Right cardiac atrium (tissue), 5 donors: ENCODE measurements around the gene DACH1. TPM values are rescaled to one million over a fixed set of nuclear protein-coding genes. Genes with fewer than 3 reads are reported as not detected.

Experiments used
- ATAC-seq, 2 donors: fragments of 200-7000 bp; cut with Tn5 transposase; one replicate each; pipeline versions ENCODE4 v1.8.0 to v1.9.1; 2020; ENCODE audit warnings: moderate library complexity in 2 of 2, mild to moderate bottlenecking in 1 of 2
- DNase-seq, 3 donors: peaks; one replicate each; pipeline ENCODE4 v3.0.0-alpha.2; 2020
- H3K27ac ChIP-seq: one replicate; pipeline ENCODE4 v1.5.1; 2013; ENCODE audit warnings: mild to moderate bottlenecking, low read length, control low read depth, moderate library complexity
- H3K27me3 ChIP-seq: one replicate; pipeline ENCODE4 v1.6.1; 2013; ENCODE audit not compliant: control insufficient read depth, insufficient read depth
- H3K4me1 ChIP-seq: one replicate; pipeline ENCODE4 v1.6.1; 2013; ENCODE audit warnings: low read length; ENCODE audit not compliant: control insufficient read depth, insufficient read depth
- H3K4me3 ChIP-seq: one replicate; pipeline ENCODE4 v1.5.1; 2013; ENCODE audit warnings: low read length, control low read depth
- H3K9me3 ChIP-seq: one replicate; pipeline ENCODE4 v1.6.1; 2013; ENCODE audit warnings: low read length; ENCODE audit not compliant: control insufficient read depth
- WGBS: extraction: QIAGEN DNeasy Blood & Tissue Kit; methylation state at CpG from one replicate; pipeline ENCODE4 v1.1.7; 2013; 5-methylcytosine and 5-hydroxymethylcytosine counted together
- intact Hi-C, 4 donors: fragments of 100-400 bp; cut with DNase I; formaldehyde crosslinking; loops; one replicate each; pipeline versions ENCODE4 v1.11.0 to v1.14.0; 2022 to 2023
- polyA plus RNA-seq: library from polyadenylated mRNA; stranded (reverse); fragments of 200-250 nt; gene quantifications from one replicate; pipeline ENCODE4 v1.2.3, GENCODE V29; 2013
- total RNA-seq, 4 donors: library from RNA; stranded (reverse); fragmentation: NEBNext Ultra II Directional; extraction: Animal tissue kit (Norgen Biotek cat#: 25700); gene quantifications; one replicate each; pipeline ENCODE4 v1.2.1, GENCODE V29; 2021
- donor health status: healthy with polysubstance abuse.
- donor health status: DM: no; HTN: yes; CAD: no.
- donor health status: DM: no; HTN: no; CAD: no.
- donor health status: DM: no; HTN: yes; CAD: no; lungs with severe emphysema.
- donor health status: DM: yes; HTN: yes; CAD: no.

Gene DACH1
- total and polyA plus RNA-seq, 5 donors = 1.0 to 3.9 (median 1.3) TPM

GRCh38 chr13:71618159-71618558, 248.8 kb downstream of the DACH1 start:
- H3K27ac ChIP-seq = no peak overlapping the region
- no peak for DNase-seq
- no peaks in the 10 kb centered on the region for H3K4me1 ChIP-seq
- H3K9me3 ChIP-seq = no peaks in the 10 kb centered on the region
- H3K4me3 ChIP-seq = no peak overlapping the region
- no peaks in the 10 kb centered on the region for H3K27me3 ChIP-seq
- no peak for ATAC-seq
- intact Hi-C loops = no loop called here

- Histone ChIP-seq H3K27ac (no peak overlapping the region), H3K9me3 (no peaks in the 10 kb centered on the region), H3K27me3 (no peaks in the 10 kb centered on the region), H3K4me3 (no peak overlapping the region), H3K4me1 (no peaks in the 10 kb centered on the region)
- ATAC-seq (no peak), DNase-seq (no peak)
- 94% methylated on average over 1 of the region's 1 CpG for WGBS
- intact Hi-C loops = no loop called here
These were observed 249.7 kb downstream of the DACH1 start for GRCh38 chr13:71617265-71617664.

GRCh38 chr13:71613066-71613745, 253.8 kb downstream of the DACH1 start:
- no peak overlapping the region for H3K27ac ChIP-seq
- no peak for DNase-seq
- H3K4me1 ChIP-seq = no peaks in the 10 kb centered on the region
- no peaks in the 10 kb centered on the region for H3K9me3 ChIP-seq
- ATAC-seq = no peak
- WGBS = 29% methylated on average over 6 of the region's 6 CpGs
- H3K4me3 ChIP-seq = no peak overlapping the region
- intact Hi-C loops = no loop called here
- H3K27me3 ChIP-seq = no peaks in the 10 kb centered on the region

- no peaks in the 10 kb centered on the region for H3K27me3 ChIP-seq
- no peak overlapping the region for H3K4me3 ChIP-seq
- no peak for DNase-seq
- H3K4me1 ChIP-seq = no peaks in the 10 kb centered on the region
- H3K27ac ChIP-seq = no peak overlapping the region
- WGBS = 81% methylated on average over 3 of the region's 3 CpGs
- ATAC-seq = no peak
- H3K9me3 ChIP-seq = no peaks in the 10 kb centered on the region
- intact Hi-C loops = no loop called here
These were observed 255.7 kb downstream of the DACH1 start for GRCh38 chr13:71611292-71611691.

GRCh38 chr13:71610876-71611275, 256.1 kb downstream of the DACH1 start:
- Histone ChIP-seq H3K27ac (no peak overlapping the region), H3K9me3 (no peaks in the 10 kb centered on the region), H3K4me1 (no peaks in the 10 kb centered on the region), H3K27me3 (no peaks in the 10 kb centered on the region), H3K4me3 (no peak overlapping the region)
- DNase-seq = no peak
- ATAC-seq = no peak
- WGBS = 48% methylated on average over 5 of the region's 5 CpGs
- intact Hi-C loops = no loop called here

- Histone ChIP-seq H3K27ac (no peak overlapping the region), H3K9me3 (no peaks in the 10 kb centered on the region), H3K27me3 (no peaks in the 10 kb centered on the region), H3K4me1 (no peaks in the 10 kb centered on the region), H3K4me3 (no peak overlapping the region)
- no peak for DNase-seq
- ATAC-seq = no peak
- 93% methylated on average over 7 of the region's 7 CpGs for WGBS
- intact Hi-C loops = no loop called here
These were observed 257.7 kb downstream of the DACH1 start for GRCh38 chr13:71609271-71609670.

- Histone ChIP-seq H3K27ac (no peak overlapping the region), H3K4me3 (no peak overlapping the region), H3K4me1 (no peaks in the 10 kb centered on the region), H3K9me3 (no peaks in the 10 kb centered on the region), H3K27me3 (no peaks in the 10 kb centered on the region)
- 60% methylated on average over 2 of the region's 2 CpGs for WGBS
- no peak for DNase-seq
- ATAC-seq = no peak
- intact Hi-C loops = no loop called here
These were observed 259.4 kb downstream of the DACH1 start for GRCh38 chr13:71607575-71607974.

GRCh38 chr13:71606818-71607217, 260.2 kb downstream of the DACH1 start:
- intact Hi-C loops = no loop called here
- H3K4me1 ChIP-seq = no peaks in the 10 kb centered on the region
- H3K4me3 ChIP-seq = no peak overlapping the region
- H3K9me3 ChIP-seq = no peaks in the 10 kb centered on the region
- DNase-seq (no peak), ATAC-seq (no peak)
- no peaks in the 10 kb centered on the region for H3K27me3 ChIP-seq
- no peak overlapping the region for H3K27ac ChIP-seq

- Histone ChIP-seq H3K27ac (no peak overlapping the region), H3K9me3 (no peaks in the 10 kb centered on the region), H3K4me1 (no peaks in the 10 kb centered on the region), H3K27me3 (no peaks in the 10 kb centered on the region), H3K4me3 (no peak overlapping the region)
- intact Hi-C loops = no loop called here
- 78% methylated on average over 2 of the region's 2 CpGs for WGBS
- DNase-seq = no peak
- no peak for ATAC-seq
These were observed 261.3 kb downstream of the DACH1 start for GRCh38 chr13:71605744-71606143.

- Histone ChIP-seq H3K9me3 (no peaks in the 10 kb centered on the region), H3K27me3 (no peaks in the 10 kb centered on the region), H3K4me1 (no peaks in the 10 kb centered on the region), H3K27ac (no peak overlapping the region), H3K4me3 (no peak overlapping the region)
- intact Hi-C loops = no loop called here
- DNase-seq = no peak
- 95% methylated on average over 2 of the region's 2 CpGs for WGBS
- no peak for ATAC-seq
These were observed 263.7 kb downstream of the DACH1 start for GRCh38 chr13:71603255-71603654.

- DNase-seq = no peak
- Histone ChIP-seq H3K9me3 (no peaks in the 10 kb centered on the region), H3K4me1 (no peaks in the 10 kb centered on the region), H3K4me3 (no peak overlapping the region), H3K27me3 (no peaks in the 10 kb centered on the region), H3K27ac (no peak overlapping the region)
- 63% methylated on average over 3 of the region's 3 CpGs for WGBS
- intact Hi-C loops = no loop called here
- no peak for ATAC-seq
These were observed 264.7 kb downstream of the DACH1 start for GRCh38 chr13:71602344-71602743.

GRCh38 chr13:71597150-71597549, 269.9 kb downstream of the DACH1 start:
- DNase-seq (no peak), ATAC-seq (no peak)
- 88% methylated on average over 1 of the region's 1 CpG for WGBS
- no peaks in the 10 kb centered on the region for H3K9me3 ChIP-seq
- no peak overlapping the region for H3K4me3 ChIP-seq
- no peaks in the 10 kb centered on the region for H3K27me3 ChIP-seq
- H3K27ac ChIP-seq = no peak overlapping the region
- intact Hi-C loops = no loop called here
- H3K4me1 ChIP-seq = no peaks in the 10 kb centered on the region
